Stimulated activated CD4-positive, alpha-beta T cell treated with anti-CD3 and anti-CD28 coated beads, TNF-alpha, amount 100 ng/mL, for 24 hours (primary cell): ENCODE measurements around the gene SCRN1.
"Not testable (repeated sequence)": the region's sequence is repeated elsewhere in the genome, so short reads cannot be mapped to it uniquely, and the experiment has no call there.

ENCODE experiments used
- DNase-seq, 3 experiments: peaks; one replicate each; pipeline ENCODE4 v3.0.0-alpha.2; 2020; ENCODE audit warnings: low read depth in 3 of 3

Gene SCRN1

GRCh38 chr7:29890786-29891185, 98.8 kb downstream of the SCRN1 start:
- not testable (repeated sequence) for DNase-seq

- no peak for DNase-seq
Observed at GRCh38 chr7:29890251-29890650, 99.3 kb downstream of the SCRN1 start.

- DNase-seq = no peak
Observed at GRCh38 chr7:29889288-29889687, 100.3 kb downstream of the SCRN1 start.

GRCh38 chr7:29888006-29888405, 101.6 kb downstream of the SCRN1 start:
- DNase-seq = no peak

- DNase-seq = no peak
Observed at GRCh38 chr7:29886827-29887226, 102.8 kb downstream of the SCRN1 start.

GRCh38 chr7:29885626-29886025, 104.0 kb downstream of the SCRN1 start:
- DNase-seq = no peak

- DNase-seq = no peak
Observed at GRCh38 chr7:29884399-29885272, 105.0 kb downstream of the SCRN1 start.

- DNase-seq = no peak
Observed at GRCh38 chr7:29883462-29884398, 105.9 kb downstream of the SCRN1 start.

GRCh38 chr7:29882481-29882880, 107.1 kb downstream of the SCRN1 start:
- no peak for DNase-seq

GRCh38 chr7:29881724-29882123, 107.9 kb downstream of the SCRN1 start:
- DNase-seq = no peak

- no peak for DNase-seq
Observed at GRCh38 chr7:29879609-29880008, 110.0 kb downstream of the SCRN1 start.

GRCh38 chr7:29878081-29878688, 111.4 kb downstream of the SCRN1 start:
- DNase-seq = peak in 1 of 3 experiments; percentile 5

- no peak for DNase-seq
Observed at GRCh38 chr7:29877196-29877595, 112.4 kb downstream of the SCRN1 start.

GRCh38 chr7:29875741-29876140, 113.9 kb downstream of the SCRN1 start:
- no peak for DNase-seq

- DNase-seq = no peak
Observed at GRCh38 chr7:29873644-29874294, 115.8 kb downstream of the SCRN1 start.

GRCh38 chr7:29871787-29872398, 117.7 kb downstream of the SCRN1 start:
- DNase-seq = no peak
